DOHH2 (cell line): Measurements from ENCODE around the gene SLCO2A1.

Experiments
- H3F3A ChIP-seq: fragments of 200-600 bp; sonication (generic), shearing (Covaris generic); 2 replicates; pipeline ENCODE4 v1.6.0; 2016; ENCODE audit warnings: antibody characterized with exemption, mild to moderate bottlenecking; ENCODE audit not compliant: control insufficient read depth, insufficient read depth
- H3K27ac ChIP-seq: fragments of 200-600 bp; sonication (generic); 2 replicates; pipeline ENCODE4 v1.5.1; 2014; ENCODE audit warnings: low read depth, mild to moderate bottlenecking, low read length, moderate library complexity
- H3K27me3 ChIP-seq: fragments of 200-600 bp; sonication (generic); 2 replicates; pipeline ENCODE4 v1.6.1; 2014; ENCODE audit warnings: mild to moderate bottlenecking, low read length, mixed read lengths; ENCODE audit not compliant: control insufficient read depth
- H3K36me3 ChIP-seq: fragments of 200-600 bp; sonication (generic); 2 replicates; pipeline ENCODE4 v1.6.1; 2014; ENCODE audit warnings: mild to moderate bottlenecking, low read length, moderate library complexity, mixed read lengths; ENCODE audit not compliant: control insufficient read depth
- H3K4me1 ChIP-seq: fragments of 200-600 bp; sonication (generic); 2 replicates; pipeline ENCODE4 v1.6.1; 2014; ENCODE audit warnings: mild to moderate bottlenecking, low read length, mixed read lengths; ENCODE audit not compliant: control insufficient read depth
- H3K4me2 ChIP-seq: fragments of 200-600 bp; sonication (generic); 2 replicates; pipeline ENCODE4 v1.6.0; 2014; ENCODE audit warnings: mild to moderate bottlenecking, low read length, moderate library complexity
- H3K4me3 ChIP-seq: fragments of 200-600 bp; sonication (generic); 2 replicates; pipeline ENCODE4 v1.5.1; 2014; ENCODE audit warnings: mild to moderate bottlenecking, low read length, mixed read lengths
- H3K79me2 ChIP-seq: fragments of 200-600 bp; sonication (generic); 2 replicates; pipeline ENCODE4 v1.6.1; 2014; ENCODE audit warnings: mild to moderate bottlenecking, low read length, mixed read lengths; ENCODE audit not compliant: control insufficient read depth
- H3K9me2 ChIP-seq: fragments of 200-600 bp; sonication (generic); replicated peaks from 2 replicates; pipeline ENCODE4 v1.6.1; 2014; ENCODE audit warnings: mild to moderate bottlenecking, low read length, mixed read lengths; ENCODE audit not compliant: control insufficient read depth
- H3K9me3 ChIP-seq: fragments of 200-600 bp; sonication (generic); 2 replicates; pipeline ENCODE4 v1.6.1; 2014; ENCODE audit warnings: antibody characterized with exemption, low read length, mixed read lengths; ENCODE audit not compliant: control insufficient read depth, insufficient read depth
- H4K20me1 ChIP-seq: fragments of 200-600 bp; sonication (generic); 2 replicates; pipeline ENCODE4 v1.6.0; 2014; ENCODE audit warnings: low read depth, mild to moderate bottlenecking, antibody characterized with exemption, low read length, moderate library complexity; ENCODE audit not compliant: control insufficient read depth, insufficient read depth
- EZH2phosphoT487 ChIP-seq: fragments of 200-600 bp; sonication (generic); IDR thresholded peaks from 2 replicates; pipeline ENCODE4 v1.6.1; 2017; ENCODE audit warnings: borderline replicate concordance, mild to moderate bottlenecking, antibody characterized with exemption, low read length, moderate library complexity, mixed read lengths
- TF ChIP-seq, protein P1 (sequence below): fragments of 200-600 bp; sonication (generic); IDR thresholded peaks from one replicate; pipeline ENCODE4 v1.5.1; 2014; ENCODE audit warnings: antibody characterized with exemption, mild to moderate bottlenecking, low read depth, low read length; ENCODE audit not compliant: poor library complexity, severe bottlenecking

The SLCO2A1 gene

DNA sequence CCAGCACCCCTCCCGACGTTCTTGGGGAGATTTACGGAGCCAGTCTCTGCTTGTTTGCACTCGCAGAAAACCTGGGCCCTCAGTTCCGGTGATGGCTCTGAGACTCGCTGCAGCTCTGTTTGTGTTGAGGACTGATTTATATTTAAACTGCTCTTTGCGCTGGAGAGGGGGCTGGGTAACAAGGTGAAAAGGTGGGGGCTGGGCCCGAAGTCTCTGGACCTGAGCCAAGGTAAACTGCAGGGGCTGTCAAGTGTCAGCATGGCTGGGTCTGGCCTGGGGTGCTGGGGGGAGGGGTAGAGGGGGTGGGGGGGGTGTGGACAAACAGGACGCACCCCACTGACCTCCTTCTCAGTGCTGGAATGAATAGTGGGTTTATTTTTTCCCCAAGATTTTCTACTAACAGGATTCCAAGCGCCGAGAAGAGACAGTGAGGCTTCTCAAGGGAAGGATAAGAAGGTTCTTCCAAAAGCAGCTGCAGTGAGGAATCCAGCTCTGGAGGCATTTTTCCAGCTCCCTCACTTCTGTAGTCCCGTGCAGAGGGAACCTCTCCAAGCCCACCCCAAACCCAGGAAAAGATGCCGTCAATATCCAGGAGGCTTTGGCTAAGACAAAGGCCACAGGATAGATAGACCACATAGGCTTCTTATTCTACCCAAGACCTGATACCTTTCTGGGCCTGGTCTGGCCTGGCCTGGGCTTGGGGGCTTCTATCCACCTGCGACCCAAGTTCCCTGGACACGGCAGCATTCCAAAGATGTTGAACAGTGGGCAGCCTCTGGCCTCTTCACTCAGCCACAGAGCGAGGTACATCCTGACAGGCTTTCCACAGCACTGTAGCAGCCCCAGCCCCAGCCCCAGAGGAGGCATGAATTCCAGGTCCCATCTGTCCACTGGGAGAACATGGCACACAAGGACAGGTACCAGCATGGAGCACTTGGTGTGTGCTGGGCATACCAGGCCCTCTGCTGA, 938 bp upstream of the SLCO2A1 start:
- no peaks in the 10 kb centered on the region for H3F3A ChIP-seq
- H3K9me2 ChIP-seq, result no peaks in the 10 kb centered on the region
- H3K4me1 ChIP-seq, result no peaks in the 10 kb centered on the region
- no peak for TF ChIP-seq EZH2phosphoT487
- TF ChIP-seq, protein P1, sequence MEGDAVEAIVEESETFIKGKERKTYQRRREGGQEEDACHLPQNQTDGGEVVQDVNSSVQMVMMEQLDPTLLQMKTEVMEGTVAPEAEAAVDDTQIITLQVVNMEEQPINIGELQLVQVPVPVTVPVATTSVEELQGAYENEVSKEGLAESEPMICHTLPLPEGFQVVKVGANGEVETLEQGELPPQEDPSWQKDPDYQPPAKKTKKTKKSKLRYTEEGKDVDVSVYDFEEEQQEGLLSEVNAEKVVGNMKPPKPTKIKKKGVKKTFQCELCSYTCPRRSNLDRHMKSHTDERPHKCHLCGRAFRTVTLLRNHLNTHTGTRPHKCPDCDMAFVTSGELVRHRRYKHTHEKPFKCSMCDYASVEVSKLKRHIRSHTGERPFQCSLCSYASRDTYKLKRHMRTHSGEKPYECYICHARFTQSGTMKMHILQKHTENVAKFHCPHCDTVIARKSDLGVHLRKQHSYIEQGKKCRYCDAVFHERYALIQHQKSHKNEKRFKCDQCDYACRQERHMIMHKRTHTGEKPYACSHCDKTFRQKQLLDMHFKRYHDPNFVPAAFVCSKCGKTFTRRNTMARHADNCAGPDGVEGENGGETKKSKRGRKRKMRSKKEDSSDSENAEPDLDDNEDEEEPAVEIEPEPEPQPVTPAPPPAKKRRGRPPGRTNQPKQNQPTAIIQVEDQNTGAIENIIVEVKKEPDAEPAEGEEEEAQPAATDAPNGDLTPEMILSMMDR, result no peak
- no peak overlapping the region for H3K27ac ChIP-seq
- H4K20me1 ChIP-seq, result no peaks in the 10 kb centered on the region
- H3K9me3 ChIP-seq, result no peaks in the 10 kb centered on the region
- H3K79me2 ChIP-seq, result no peaks in the 10 kb centered on the region
- no peak overlapping the region for H3K4me3 ChIP-seq
- no peaks in the 10 kb centered on the region for H3K36me3 ChIP-seq
- H3K4me2 ChIP-seq, result no peak overlapping the region
- H3K27me3 ChIP-seq, result no peaks in the 10 kb centered on the region

DNA sequence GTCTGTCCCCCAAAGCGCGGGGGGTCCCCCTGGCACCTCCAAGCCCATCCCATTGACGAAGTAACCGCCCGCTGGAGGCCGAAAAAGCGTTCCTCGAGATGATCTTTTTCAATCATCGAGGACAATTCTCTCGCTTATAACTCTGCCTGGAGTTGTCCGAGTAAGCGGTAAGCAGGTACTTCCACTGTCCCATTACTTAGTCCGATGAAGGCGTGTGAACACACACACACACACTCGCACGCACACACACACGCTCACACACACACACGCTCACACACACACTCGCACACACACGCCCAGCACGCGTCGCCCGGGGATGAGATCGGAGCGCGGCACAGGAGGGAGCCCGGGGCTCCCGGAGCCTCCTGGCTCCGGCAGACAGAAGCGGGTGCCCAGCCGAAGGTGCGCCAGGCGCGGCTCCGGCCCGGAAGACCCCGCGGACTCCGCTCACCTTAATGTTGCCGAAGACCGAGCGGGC, 430 bp downstream of the SLCO2A1 start:
- H4K20me1 ChIP-seq, result no peaks in the 10 kb centered on the region
- no peaks in the 10 kb centered on the region for H3K9me2 ChIP-seq
- no peak overlapping the region for H3K27ac ChIP-seq
- no peaks in the 10 kb centered on the region for H3K79me2 ChIP-seq
- H3K4me2 ChIP-seq, result no peak overlapping the region
- H3K4me3 ChIP-seq, result no peak overlapping the region
- no peaks in the 10 kb centered on the region for H3K36me3 ChIP-seq
- H3K9me3 ChIP-seq, result no peaks in the 10 kb centered on the region
- no peaks in the 10 kb centered on the region for H3K27me3 ChIP-seq
- no peaks in the 10 kb centered on the region for H3F3A ChIP-seq
- H3K4me1 ChIP-seq, result no peaks in the 10 kb centered on the region
- TF ChIP-seq, protein P1, result no peak

DNA sequence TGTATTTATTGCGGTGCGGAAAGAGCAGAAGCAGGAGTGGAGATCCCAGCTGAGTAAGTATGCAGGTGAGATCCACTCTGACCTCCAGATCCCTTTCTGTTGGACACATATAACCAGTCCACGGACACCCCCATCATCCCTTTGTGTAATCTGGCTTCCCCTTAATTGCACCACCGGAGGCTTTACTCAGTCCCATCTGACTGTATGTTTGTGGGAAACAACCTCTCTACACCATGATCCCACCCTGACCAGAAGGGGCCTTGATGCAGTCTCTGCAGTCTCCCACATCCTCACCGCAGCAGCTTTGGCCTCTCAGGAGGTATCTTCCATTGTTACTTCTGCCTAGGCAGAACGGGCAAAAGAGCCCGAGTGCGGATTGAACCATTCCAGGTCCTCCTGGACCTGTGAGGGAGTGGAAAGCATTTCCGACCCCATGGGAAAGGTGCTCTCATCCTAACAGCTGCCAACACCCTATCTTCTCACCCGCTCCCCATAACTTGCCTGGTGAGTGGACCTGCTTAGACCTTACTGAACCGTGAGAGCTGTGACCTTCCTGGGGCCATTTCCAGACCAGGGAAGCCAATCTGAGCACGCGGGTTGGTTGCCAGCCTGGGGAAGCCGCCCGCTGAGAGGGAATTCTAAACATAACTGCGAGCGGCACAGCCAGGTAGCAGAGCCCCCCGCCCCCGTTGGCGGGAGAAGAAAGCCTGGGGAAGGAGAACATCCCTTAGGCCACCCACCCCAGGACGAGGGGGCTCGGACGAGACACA, 1.1 kb downstream of the SLCO2A1 start:
- H3K4me1 ChIP-seq, result no peaks in the 10 kb centered on the region
- TF ChIP-seq, protein P1, result no peak
- no peak for TF ChIP-seq EZH2phosphoT487
- H3K36me3 ChIP-seq, result no peaks in the 10 kb centered on the region
- H3K9me2 ChIP-seq, result no peaks in the 10 kb centered on the region
- H4K20me1 ChIP-seq, result no peaks in the 10 kb centered on the region
- H3K4me3 ChIP-seq, result no peak overlapping the region
- no peaks in the 10 kb centered on the region for H3F3A ChIP-seq
- H3K9me3 ChIP-seq, result no peaks in the 10 kb centered on the region
- no peak overlapping the region for H3K27ac ChIP-seq
- no peak overlapping the region for H3K4me2 ChIP-seq
- H3K79me2 ChIP-seq, result no peaks in the 10 kb centered on the region
- H3K27me3 ChIP-seq, result no peaks in the 10 kb centered on the region
